Measurements from ENCODE around the gene FGG. TPM values are rescaled to one million over a fixed set of nuclear protein-coding genes. Genes with fewer than 3 reads are reported as not detected.

FGG gene
- total and polyA plus RNA-seq, 2 of the 8 experiments (the other 6 are each of a cell fraction or from before 2014, with no cell fraction given), result not detected

DNA sequence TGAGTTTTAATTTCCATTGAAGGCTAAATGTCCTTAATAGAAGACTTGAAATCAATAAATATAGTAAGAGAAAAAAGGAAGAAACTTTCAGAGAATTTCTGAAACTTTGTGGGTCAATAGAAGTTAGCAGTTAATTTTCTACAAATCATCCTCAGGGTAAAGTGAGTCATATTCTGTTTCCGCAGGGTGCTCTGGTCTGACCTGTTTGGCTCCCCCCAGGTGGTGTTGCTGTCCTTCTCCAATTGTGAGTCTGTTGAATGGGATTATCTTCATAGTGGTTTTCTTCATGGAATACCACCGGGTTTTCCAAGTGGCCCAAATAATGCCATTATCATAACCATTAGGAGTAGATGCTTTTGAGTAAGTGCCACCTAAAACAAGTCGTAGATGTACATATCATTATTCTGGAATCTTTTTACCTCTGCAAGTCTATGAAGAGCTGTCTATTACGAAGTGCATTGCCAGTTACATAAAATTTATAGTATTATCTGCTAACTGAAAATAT lies 7.7 kb downstream of the FGG start:
- Histone ChIP-seq H3K4me1 (replicated peaks in 1 of 4; ENCODE audit: control insufficient read depth in 3 of 4, insufficient read depth in 4 of 4, low read length in 3 of 4) (peaks cover 0 to 3% (median 0%) of the 10 kb centered on the region in 4 experiments; a peak in 1 of 7 replicates), H2AFZ (ENCODE audit: low read length) (no peak overlapping the region), H2BK15ac (ENCODE audit: low read length) (no peak overlapping the region), H3K23me2 (ENCODE audit: low read depth, low read length) (no peaks in the 10 kb centered on the region; the same call in 1 of the 2 replicates), H3K9me3 (ENCODE audit: insufficient read depth in 2 of 2, low read depth in 1 of 2, low read length in 1 of 2) (no peaks in the 10 kb centered on the region), H4K5ac (ENCODE audit: insufficient read length, low read depth, low read length) (no peak overlapping the region), H3K79me2 (ENCODE audit: control insufficient read depth in 1 of 2, insufficient read depth in 2 of 2, low read length in 2 of 2) (no peaks in the 10 kb centered on the region), H3K36me3 (ENCODE audit: control insufficient read depth in 2 of 4, insufficient read depth in 4 of 4, low read length in 3 of 4) (no peaks in the 10 kb centered on the region), H4K8ac (ENCODE audit: extremely low read depth, insufficient read depth, low read length) (no peak overlapping the region), H3K56ac (replicated peaks; ENCODE audit: insufficient read length, low read depth, low read length) (no peak overlapping the region), H3K14ac (ENCODE audit: insufficient read length) (no peak overlapping the region), H3K23ac (ENCODE audit: insufficient read length) (no peak overlapping the region), H2BK120ac (replicated peaks; ENCODE audit: low read depth, low read length) (no peak overlapping the region), H4K91ac (replicated peaks; ENCODE audit: insufficient read length, low read length) (no peak overlapping the region), H2AK5ac (ENCODE audit: low read depth, low read length) (no peak overlapping the region), H3K27ac (ENCODE audit: low read depth, low read length) (no peak overlapping the region), H3K79me1 (ENCODE audit: low read depth, low read length) (no peaks in the 10 kb centered on the region), H2BK20ac (ENCODE audit: low read length) (no peak overlapping the region), H3K4ac (replicated peaks; ENCODE audit: insufficient read length, low read depth, low read length) (no peak overlapping the region), H2BK12ac (ENCODE audit: low read depth, low read length) (no peak overlapping the region), H3K18ac (ENCODE audit: extremely low read depth, low read length) (no peak overlapping the region), H4K20me1 (replicated peaks in 1 of 2; ENCODE audit: control insufficient read depth in 1 of 2, insufficient read depth in 2 of 2, low read length in 2 of 2) (no peaks in the 10 kb centered on the region), H3K4me2 (ENCODE audit: insufficient read depth in 1 of 2, low read depth in 2 of 2, low read length in 2 of 2) (no peak overlapping the region), H3K27me3 (replicated peaks in 1 of 4; ENCODE audit: control insufficient read depth in 3 of 4, extremely low read depth in 1 of 4, insufficient read depth in 3 of 4, low read length in 3 of 4) (no peaks in the 10 kb centered on the region), H3K4me3 (ENCODE audit: extremely low read depth in 1 of 4, insufficient read depth in 2 of 4, low read depth in 3 of 4, low read length in 4 of 4) (no peak overlapping the region), H3K9ac (replicated peaks in 1 of 4; ENCODE audit: extremely low read depth in 1 of 4, low read depth in 3 of 4, low read length in 3 of 4) (no peak overlapping the region), H2BK5ac (ENCODE audit: low read depth, low read length) (no peak overlapping the region)
- ChIA-PET CTCF (ENCODE audit: partially characterized antibody) (interaction anchor here (1.0 to 2.8 kb wide), 4 partner anchors 13 to 22 kb away, joined by 3 to 20 read pairs (median 4); no protein-coding TSS in a partner anchor), POLR2A (ENCODE audit: partially characterized antibody) (no interaction called here)
- WGBS, 2 experiments (ENCODE audit: extremely low coverage in 1 of 2, insufficient coverage in 1 of 2, insufficient read length in 1 of 2, insufficient replicate concordance in 2 of 2, low coverage in 1 of 2, low lambda C conversion rate in 2 of 2, missing lambda C conversion rate in 1 of 2), result 89% methylated on average over 4 of the region's 4 CpGs; no CpG with 5 or more reads in 1 of the 2 experiments
- no peak for DNase-seq (ENCODE audit: low read depth in 1 of 2, low spot score in 2 of 2)
- no peak for FAIRE-seq
- TF ChIP-seq RAD21 (IDR thresholded peaks at IDR 0.05 in 1 of 2, conservative IDR thresholded peaks at IDR 0.05 in 1 of 2; ENCODE audit: low read depth in 2 of 2, low read length in 2 of 2), result no peak
- no peak for TF ChIP-seq KDM5A (IDR thresholded peaks at IDR 0.05; ENCODE audit: low read length)
- no peak for TF ChIP-seq HDAC6 (IDR thresholded peaks at IDR 0.05; ENCODE audit: low read depth, low read length)
- no peak for TF ChIP-seq SAP30 (IDR thresholded peaks at IDR 0.05; ENCODE audit: insufficient read depth, insufficient replicate concordance, low read length)
- TF ChIP-seq, protein P1, sequence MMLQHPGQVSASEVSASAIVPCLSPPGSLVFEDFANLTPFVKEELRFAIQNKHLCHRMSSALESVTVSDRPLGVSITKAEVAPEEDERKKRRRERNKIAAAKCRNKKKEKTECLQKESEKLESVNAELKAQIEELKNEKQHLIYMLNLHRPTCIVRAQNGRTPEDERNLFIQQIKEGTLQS (IDR thresholded peaks at IDR 0.05; ENCODE audit: insufficient read depth, low read depth, low read length), result no peak
- TF ChIP-seq, protein P2, sequence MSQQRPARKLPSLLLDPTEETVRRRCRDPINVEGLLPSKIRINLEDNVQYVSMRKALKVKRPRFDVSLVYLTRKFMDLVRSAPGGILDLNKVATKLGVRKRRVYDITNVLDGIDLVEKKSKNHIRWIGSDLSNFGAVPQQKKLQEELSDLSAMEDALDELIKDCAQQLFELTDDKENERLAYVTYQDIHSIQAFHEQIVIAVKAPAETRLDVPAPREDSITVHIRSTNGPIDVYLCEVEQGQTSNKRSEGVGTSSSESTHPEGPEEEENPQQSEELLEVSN (IDR thresholded peaks at IDR 0.05), result no peak
- no peak for TF ChIP-seq KDM1A (IDR thresholded peaks at IDR 0.05; ENCODE audit: borderline replicate concordance, low read length)
- TF ChIP-seq CTCF (IDR thresholded peaks at IDR 0.05; ENCODE audit: control extremely low read depth in 1 of 3, insufficient read depth in 1 of 3, low read depth in 1 of 3, low read length in 3 of 3), result no peak

Data from H1 (cell line).